Activated naive CD4-positive, alpha-beta T cell treated with anti-CD3 and anti-CD28 coated beads for 36 hours (primary cell): ENCODE results near the gene WFIKKN2. TPM values are rescaled to one million over a fixed set of nuclear protein-coding genes. Genes with fewer than 3 reads are reported as not detected.

Experiments used
- CTCF ChIA-PET: fragments of 350-600 bp; sonication (Branson Sonifier 250); formaldehyde crosslinking; loops from one replicate; lab custom pipeline; 2021; ENCODE audit warnings: antibody characterized with exemption; lab: Charles Lee
- DNase-seq: peaks from one replicate; pipeline ENCODE4 v3.0.0-alpha.2; 2020
- H3K27ac Mint-ChIP-seq: one replicate; pipeline ENCODE4 v1.8.0; 2021; ENCODE audit warnings: mild to moderate bottlenecking, mixed read lengths
- H3K27me3 Mint-ChIP-seq: one replicate; pipeline ENCODE4 v1.8.0; 2021; ENCODE audit warnings: low read depth, mixed read lengths
- H3K36me3 Mint-ChIP-seq: one replicate; pipeline ENCODE4 v1.8.0; 2021; ENCODE audit warnings: low read depth, mixed read lengths
- H3K4me1 Mint-ChIP-seq: one replicate; pipeline ENCODE4 v1.8.0; 2021; ENCODE audit warnings: low read depth, mixed read lengths
- H3K4me3 Mint-ChIP-seq: one replicate; pipeline ENCODE4 v1.8.0; 2021; ENCODE audit warnings: mild to moderate bottlenecking, moderate library complexity, mixed read lengths
- H3K9me3 Mint-ChIP-seq: one replicate; pipeline ENCODE4 v1.8.0; 2021; ENCODE audit warnings: mixed read lengths
- intact Hi-C: fragments of 100-400 bp; cut with micrococcal nuclease; formaldehyde crosslinking; loops from one replicate; pipeline ENCODE4 v1.15.1; 2023
- total RNA-seq, 2 experiments: library from RNA; stranded (reverse); gene quantifications; one replicate each; pipeline ENCODE4 v1.2.3, GENCODE V29; 2021

WFIKKN2 gene
- total RNA-seq, 2 experiments from 2014 or later, result not detected

DNA sequence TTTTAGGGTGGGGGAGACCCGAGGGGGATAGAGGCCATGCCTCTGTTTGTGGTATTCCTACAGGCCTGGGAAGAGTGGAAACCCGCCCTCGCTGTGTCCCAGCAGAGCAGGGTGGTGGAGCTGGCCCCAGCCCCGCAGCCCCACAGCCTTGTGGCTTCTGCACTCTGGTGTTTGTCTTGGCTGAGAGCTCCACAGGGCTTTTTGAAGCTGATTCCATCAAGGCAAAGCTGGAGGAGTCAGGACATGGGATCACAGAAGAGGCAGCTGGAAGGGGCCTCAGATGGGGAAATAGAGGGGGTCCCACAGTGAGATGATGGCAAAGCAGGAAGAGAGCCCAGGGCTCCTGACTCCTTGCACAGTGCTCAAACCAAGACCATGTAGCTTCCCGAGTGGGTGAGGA is 5.0 kb upstream of the WFIKKN2 start:
- H3K27me3 Mint-ChIP-seq, result peaks cover 8% of the 10 kb centered on the region
- no peaks in the 10 kb centered on the region for H3K4me1 Mint-ChIP-seq
- H3K36me3 Mint-ChIP-seq, result no peaks in the 10 kb centered on the region
- no peak overlapping the region for H3K4me3 Mint-ChIP-seq
- no peak for DNase-seq
- CTCF ChIA-PET, result interaction anchor here (0.8 to 1.7 kb wide), 3 partner anchors 13 to 48 kb away, joined by 4 to 9 read pairs (median 7); no protein-coding TSS in a partner anchor
- no peak overlapping the region for H3K27ac Mint-ChIP-seq
- intact Hi-C loops, result no loop called here
- H3K9me3 Mint-ChIP-seq, result no peaks in the 10 kb centered on the region

GRCh38 chr17:50830994-50831393 is 4.4 kb upstream of the WFIKKN2 start:
- Mint-ChIP-seq H3K27me3 (peaks cover 8% of the 10 kb centered on the region), H3K9me3 (no peaks in the 10 kb centered on the region), H3K27ac (no peak overlapping the region), H3K4me1 (no peaks in the 10 kb centered on the region), H3K36me3 (no peaks in the 10 kb centered on the region), H3K4me3 (no peak overlapping the region)
- DNase-seq, result no peak
- intact Hi-C loops, result no loop called here
- CTCF ChIA-PET, result interaction anchor here (0.8 to 1.7 kb wide), 3 partner anchors 14 to 48 kb away, joined by 4 to 9 read pairs (median 7); no protein-coding TSS in a partner anchor

DNA sequence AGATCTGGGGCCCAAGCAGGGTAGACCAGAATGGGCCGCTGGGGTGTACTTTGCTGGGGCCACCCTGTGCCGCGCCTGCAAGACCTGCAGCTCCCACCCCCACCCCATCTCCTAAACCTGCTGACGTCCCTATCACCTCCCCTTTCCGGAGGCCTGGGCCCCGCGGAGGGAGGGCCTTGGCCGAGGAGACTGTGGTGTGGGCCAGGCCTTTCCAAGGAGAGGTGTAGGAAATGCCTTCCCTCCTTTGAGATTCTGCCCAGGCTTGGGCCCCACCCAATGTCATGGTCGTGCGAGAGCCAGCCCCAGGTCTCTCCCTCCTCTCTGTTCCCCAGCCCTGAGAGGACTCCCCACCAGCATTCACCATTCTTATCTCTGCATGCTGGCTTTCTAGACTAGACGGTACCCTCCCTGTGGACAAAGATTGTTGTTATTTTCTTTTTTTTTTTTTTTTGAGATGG is 3.9 kb upstream of the WFIKKN2 start:
- no peaks in the 10 kb centered on the region for H3K9me3 Mint-ChIP-seq
- no peak for DNase-seq
- intact Hi-C loops, result no loop called here
- H3K4me3 Mint-ChIP-seq, result no peak overlapping the region
- peaks cover 8% of the 10 kb centered on the region for H3K27me3 Mint-ChIP-seq
- no peak overlapping the region for H3K27ac Mint-ChIP-seq
- H3K36me3 Mint-ChIP-seq, result no peaks in the 10 kb centered on the region
- H3K4me1 Mint-ChIP-seq, result no peaks in the 10 kb centered on the region
- CTCF ChIA-PET, result interaction anchor here (1.7 kb wide), 1 partner anchor 21 kb away, joined by 7 read pairs; no protein-coding TSS in a partner anchor

DNA sequence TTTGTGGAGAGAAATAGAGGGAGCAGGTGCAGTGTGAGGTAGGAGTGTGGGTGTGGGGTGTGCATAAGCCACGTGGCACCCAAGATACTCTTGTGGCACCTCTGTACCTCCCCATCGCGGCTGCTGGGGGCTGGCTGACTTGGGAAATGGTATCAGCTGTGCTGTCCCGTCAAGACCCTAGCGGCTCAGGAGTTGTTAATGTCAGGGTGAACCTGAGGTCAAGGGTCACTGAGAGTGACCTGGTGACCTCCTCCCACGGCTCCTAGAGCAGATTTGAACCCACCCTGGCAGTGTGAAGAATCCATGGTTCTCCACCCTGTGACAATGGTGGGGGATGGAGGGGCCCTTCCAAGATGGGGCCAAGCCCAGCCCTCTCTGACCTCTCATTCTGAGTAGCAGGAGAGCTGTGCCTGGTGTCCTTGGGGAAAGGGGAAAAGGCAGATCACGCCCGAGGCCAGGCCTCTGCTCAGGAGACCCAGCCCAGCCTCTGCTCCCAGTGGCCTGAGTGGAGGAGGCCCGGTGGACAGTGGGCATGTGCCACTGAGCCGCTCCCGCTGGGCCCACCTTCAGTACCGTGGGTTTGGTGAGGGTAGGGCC is 3.0 kb upstream of the WFIKKN2 start:
- no peak for DNase-seq
- CTCF ChIA-PET, result no interaction called here
- Mint-ChIP-seq H3K36me3 (no peaks in the 10 kb centered on the region), H3K4me1 (no peaks in the 10 kb centered on the region), H3K4me3 (no peak overlapping the region), H3K9me3 (no peaks in the 10 kb centered on the region), H3K27ac (no peak overlapping the region), H3K27me3 (peaks cover 8% of the 10 kb centered on the region)
- intact Hi-C loops, result no loop called here

DNA sequence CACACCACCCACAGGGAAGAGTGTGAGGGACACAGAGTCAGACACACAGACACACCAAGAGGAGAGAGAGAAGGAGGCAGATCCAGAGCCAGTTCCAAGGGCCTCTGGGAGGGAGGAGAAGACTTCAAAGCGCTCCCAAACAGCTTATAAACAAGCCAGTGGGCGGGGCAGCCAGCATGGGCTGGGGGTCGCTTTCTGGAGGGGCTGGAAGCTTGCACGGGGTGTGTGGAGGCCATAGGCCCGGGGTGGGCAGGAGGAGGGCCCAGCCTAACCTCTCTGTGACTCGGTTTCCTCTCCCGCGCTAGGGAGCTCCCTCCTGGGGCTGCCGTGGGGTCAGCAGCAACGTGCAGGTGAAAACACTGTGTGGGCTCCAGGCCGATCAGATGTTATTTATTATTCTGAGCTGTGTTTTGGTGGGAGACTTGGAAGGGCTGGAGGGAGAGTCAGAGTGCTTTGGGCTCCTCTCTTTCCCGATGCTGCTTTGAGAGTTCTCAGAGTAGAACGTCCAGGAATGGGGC is 2.5 kb upstream of the WFIKKN2 start:
- no peak for DNase-seq
- Mint-ChIP-seq H3K4me1 (no peaks in the 10 kb centered on the region), H3K36me3 (no peaks in the 10 kb centered on the region), H3K9me3 (no peaks in the 10 kb centered on the region), H3K27me3 (peaks cover 8% of the 10 kb centered on the region), H3K4me3 (no peak overlapping the region), H3K27ac (no peak overlapping the region)
- CTCF ChIA-PET, result no interaction called here
- intact Hi-C loops, result no loop called here

DNA sequence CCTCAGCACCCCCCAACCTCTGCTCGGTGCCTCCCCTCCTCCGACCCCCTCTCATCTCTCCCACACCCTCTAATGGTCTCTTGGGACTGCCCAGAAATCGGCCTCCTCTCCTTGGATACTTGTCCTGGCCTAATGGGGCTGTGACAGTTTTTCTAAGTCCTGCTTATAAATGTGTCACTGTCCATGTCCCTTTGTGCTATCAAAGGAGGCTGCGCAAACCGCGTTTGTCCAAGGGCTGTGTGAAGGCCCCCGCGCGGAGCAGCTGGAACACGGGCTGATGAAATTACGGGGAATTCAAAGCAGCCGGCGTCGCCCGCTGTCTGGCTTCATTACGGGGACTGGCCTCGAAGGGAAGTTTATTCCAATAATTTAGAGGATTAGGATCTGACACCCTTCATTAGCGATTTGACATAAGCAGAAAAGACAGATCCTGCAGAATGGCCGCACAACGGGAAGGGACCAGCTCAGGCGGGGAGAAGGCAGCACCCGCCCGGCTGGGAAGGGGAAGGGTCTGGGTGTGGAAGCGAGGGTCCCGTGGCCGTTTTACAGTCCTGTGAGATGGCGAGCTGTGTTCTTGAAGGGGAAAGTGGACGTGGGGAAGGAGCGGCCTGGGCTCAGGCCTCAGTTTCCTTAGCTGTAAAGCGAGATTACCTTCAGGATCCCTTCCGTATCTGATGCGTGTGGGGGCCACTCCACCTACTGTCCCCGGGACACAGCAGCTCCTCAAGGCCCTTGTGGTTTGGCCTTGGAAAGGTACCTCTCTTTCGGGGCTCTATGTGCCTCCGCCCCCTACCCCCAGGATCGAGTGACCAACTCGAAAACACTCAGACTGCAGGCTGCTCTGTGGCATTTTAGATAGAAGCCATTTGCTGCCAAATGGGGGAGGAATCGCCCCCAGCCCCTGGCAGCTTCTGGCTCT is 1.6 kb upstream of the WFIKKN2 start:
- DNase-seq, result no peak
- CTCF ChIA-PET, result interaction anchor here (1.1 kb wide), 1 partner anchor 50 kb away, joined by 3 read pairs; no protein-coding TSS in a partner anchor
- Mint-ChIP-seq H3K4me1 (no peaks in the 10 kb centered on the region), H3K27ac (no peak overlapping the region), H3K27me3 (peaks cover 8% of the 10 kb centered on the region), H3K4me3 (no peak overlapping the region), H3K36me3 (no peaks in the 10 kb centered on the region), H3K9me3 (no peaks in the 10 kb centered on the region)
- intact Hi-C loops, result no loop called here

DNA sequence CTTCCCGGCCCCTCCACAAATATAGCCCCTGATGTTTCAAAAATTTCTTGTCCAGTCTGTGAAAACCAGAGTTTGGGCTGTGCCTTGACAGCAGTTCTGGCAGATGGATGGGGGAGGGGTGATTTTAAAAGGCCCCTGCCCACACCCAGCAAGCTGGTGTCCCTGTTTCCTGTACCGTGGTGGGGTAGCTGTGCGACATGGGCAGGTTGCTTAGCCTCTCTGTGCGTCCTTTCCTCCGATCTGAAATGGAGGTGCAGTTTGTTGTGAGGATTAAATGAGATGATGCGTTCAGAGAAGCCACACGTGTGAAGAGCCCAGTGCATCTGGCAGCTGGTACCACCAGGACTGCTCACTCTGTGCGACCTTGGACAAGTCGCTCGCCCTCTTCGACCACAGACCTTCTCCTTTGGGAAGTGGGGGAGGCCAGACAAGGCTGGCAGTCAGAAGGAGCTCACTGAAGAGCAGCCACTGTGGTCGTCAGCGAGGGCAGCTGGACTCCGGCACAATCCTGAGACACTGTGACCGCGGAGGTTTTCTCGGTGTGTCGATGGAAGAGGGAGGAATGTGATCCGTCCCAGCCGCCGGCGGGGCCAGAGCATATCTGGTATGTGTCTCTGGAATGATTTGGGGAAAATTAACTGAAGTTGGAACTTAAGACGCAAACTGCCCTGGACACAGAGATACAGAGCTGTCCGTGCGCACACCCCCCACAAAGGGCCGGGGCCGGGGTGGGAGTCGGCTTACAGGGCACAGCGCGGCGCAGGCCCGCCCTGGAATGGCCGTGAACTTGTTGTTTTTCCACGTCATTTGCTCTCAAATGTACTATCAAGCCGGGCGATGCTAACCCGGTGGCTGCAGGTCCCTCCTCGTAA is 721 bp upstream of the WFIKKN2 start:
- DNase-seq, result no peak
- Mint-ChIP-seq H3K4me1 (no peaks in the 10 kb centered on the region), H3K9me3 (no peaks in the 10 kb centered on the region), H3K27ac (no peak overlapping the region), H3K27me3 (peaks cover 8% of the 10 kb centered on the region), H3K4me3 (no peak overlapping the region), H3K36me3 (no peaks in the 10 kb centered on the region)
- CTCF ChIA-PET, result interaction anchor here (0.6 to 1.1 kb wide), 3 partner anchors 17 to 333 kb away, joined by 3 to 4 read pairs (median 3); no protein-coding TSS in a partner anchor
- intact Hi-C loops, result no loop called here

DNA sequence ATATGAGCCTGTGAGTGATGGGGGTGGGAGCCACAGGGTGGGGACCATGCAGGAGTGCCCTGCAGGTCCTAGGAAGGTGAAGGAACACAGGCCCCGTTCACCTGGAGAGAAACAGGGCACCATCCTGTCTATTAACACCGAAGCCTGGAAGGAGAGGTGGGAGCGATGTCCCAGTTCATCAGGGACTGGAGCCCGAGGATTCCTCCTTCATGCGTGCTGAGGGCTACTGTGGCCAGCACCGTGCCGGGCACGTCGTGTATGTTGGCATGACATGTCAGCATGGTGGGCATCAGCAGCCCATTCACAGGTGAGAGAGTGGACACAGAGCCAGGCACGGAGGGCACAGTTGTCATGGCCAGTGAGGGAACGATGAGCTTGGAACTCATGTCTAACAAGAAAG is 1.4 kb downstream of the WFIKKN2 start:
- H3K4me3 Mint-ChIP-seq, result no peak overlapping the region
- intact Hi-C loops, result no loop called here
- H3K9me3 Mint-ChIP-seq, result no peaks in the 10 kb centered on the region
- H3K36me3 Mint-ChIP-seq, result no peaks in the 10 kb centered on the region
- H3K4me1 Mint-ChIP-seq, result peaks cover 2% of the 10 kb centered on the region
- H3K27me3 Mint-ChIP-seq, result peaks cover 6% of the 10 kb centered on the region
- no peak for DNase-seq
- CTCF ChIA-PET, result interaction anchor here (0.5 kb wide), 2 partner anchors 57 to 145 kb away, joined by 3 read pairs; no protein-coding TSS in a partner anchor
- H3K27ac Mint-ChIP-seq, result no peak overlapping the region

DNA sequence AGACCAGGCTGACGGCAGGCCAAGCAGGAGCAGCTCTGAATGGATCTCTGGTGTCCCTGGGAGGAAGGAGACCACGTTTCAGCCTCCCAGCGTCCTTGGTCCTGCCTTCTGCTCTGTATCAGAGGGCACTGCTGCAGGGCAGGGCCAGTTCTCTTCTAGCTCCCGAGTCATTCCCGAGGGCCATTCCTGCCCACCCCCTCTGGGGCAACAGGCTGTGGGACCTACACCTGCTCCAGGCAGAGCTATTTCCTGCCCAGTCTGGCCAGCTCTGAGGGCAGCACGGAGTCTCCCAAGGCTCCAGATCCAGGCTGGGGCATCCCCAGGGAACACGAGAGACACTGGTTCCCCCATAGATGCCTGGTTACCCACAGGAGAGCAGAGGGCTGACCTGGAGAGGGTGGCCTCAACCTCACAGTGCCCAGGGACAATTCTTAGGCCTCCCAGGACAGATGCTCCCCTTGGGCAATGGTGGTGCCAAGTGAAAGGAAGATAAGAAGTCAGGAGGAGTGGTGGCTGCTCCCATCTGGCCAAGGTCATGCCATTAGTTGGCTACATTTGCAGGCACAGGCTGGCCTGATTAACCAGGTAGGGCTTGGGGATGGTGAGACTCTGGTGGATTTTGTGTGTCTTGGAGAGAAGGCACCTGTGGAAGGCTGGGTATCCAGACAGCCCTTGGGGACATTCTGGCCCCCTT is 2.0 kb downstream of the WFIKKN2 start:
- Mint-ChIP-seq H3K4me3 (no peak overlapping the region), H3K27me3 (peaks cover 6% of the 10 kb centered on the region), H3K27ac (no peak overlapping the region), H3K36me3 (no peaks in the 10 kb centered on the region), H3K9me3 (no peaks in the 10 kb centered on the region), H3K4me1 (peaks cover 3% of the 10 kb centered on the region)
- intact Hi-C loops, result no loop called here
- CTCF ChIA-PET, result interaction anchor here (0.5 kb wide), 3 partner anchors 57 to 144 kb away, joined by 3 read pairs; no protein-coding TSS in a partner anchor
- no peak for DNase-seq

DNA sequence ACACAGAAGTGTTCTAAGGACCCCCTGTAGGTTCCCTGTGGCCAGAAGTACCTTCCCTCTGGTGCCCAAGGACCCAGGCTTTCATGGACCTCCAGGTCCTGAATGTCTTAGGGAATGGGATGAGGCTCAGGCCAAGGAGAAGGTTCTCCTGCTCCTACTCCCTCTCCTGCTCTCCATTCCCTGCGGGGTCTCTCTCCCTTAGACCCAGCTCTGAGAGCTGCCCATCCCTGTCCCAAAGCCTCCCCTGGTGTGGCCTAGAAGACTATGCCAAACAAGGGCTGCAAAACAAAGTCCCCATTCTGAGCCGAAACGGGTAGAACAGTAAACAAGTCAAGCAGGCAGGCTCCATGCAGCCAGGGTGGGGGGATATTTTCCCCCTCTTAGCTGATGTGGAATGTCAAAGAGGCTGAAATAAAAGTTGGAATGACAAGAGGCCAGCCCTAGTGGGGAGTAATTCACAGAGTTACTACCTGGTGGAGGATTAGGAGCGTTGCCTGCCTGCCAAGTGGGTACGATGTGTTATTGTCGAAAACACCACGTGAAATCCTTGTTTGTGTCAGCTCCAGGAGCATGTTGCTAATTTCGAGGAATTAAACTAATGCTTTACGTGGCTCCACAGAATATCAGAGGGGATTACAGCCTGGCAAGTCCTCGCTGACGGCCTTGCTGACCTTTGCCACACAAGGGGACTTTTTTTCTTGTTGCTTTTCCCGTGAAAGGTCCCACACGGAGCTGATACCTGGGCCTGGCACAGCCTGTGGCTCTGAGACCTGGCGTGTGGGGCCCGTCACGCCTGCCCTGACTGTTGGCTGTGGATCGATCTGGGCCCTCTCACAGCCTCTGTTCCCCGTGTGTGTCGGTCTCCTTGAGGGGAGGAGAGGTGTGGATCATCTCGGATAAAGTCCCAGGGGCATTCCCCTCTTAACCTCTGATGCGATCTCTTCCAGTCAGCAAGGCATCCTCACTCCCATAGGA is 2.9 kb downstream of the WFIKKN2 start:
- intact Hi-C loops, result no loop called here
- H3K4me1 Mint-ChIP-seq, result peaks cover 3% of the 10 kb centered on the region
- no peaks in the 10 kb centered on the region for H3K9me3 Mint-ChIP-seq
- CTCF ChIA-PET, result interaction anchor here (0.5 to 6.0 kb wide), 2 partner anchors 55 to 80 kb away, joined by 3 to 79 read pairs; no protein-coding TSS in a partner anchor
- DNase-seq, result no peak
- H3K27ac Mint-ChIP-seq, result no peak overlapping the region
- H3K27me3 Mint-ChIP-seq, result peaks cover 6% of the 10 kb centered on the region
- H3K36me3 Mint-ChIP-seq, result no peaks in the 10 kb centered on the region
- no peak overlapping the region for H3K4me3 Mint-ChIP-seq
